OCI-LY1 (cell line): ENCODE measurements around the gene TTC28.

ENCODE experiments used
- EZH2 ChIP-seq: fragments of 200-600 bp; sonication (generic), shearing (Covaris generic); IDR thresholded peaks from 2 replicates; pipeline ENCODE4 v1.8.0; 2017; ENCODE audit warnings: borderline replicate concordance, mixed run types, mild to moderate bottlenecking, antibody characterized with exemption, low read length, moderate library complexity, mixed read lengths
- TF ChIP-seq, protein P1 (sequence below): fragments of 200-600 bp; sonication (generic), shearing (Covaris generic); IDR thresholded peaks from 2 replicates; pipeline ENCODE4 v1.5.1; 2017; ENCODE audit warnings: mild to moderate bottlenecking, antibody characterized with exemption, low read length, moderate library complexity, mixed read lengths

DNA sequence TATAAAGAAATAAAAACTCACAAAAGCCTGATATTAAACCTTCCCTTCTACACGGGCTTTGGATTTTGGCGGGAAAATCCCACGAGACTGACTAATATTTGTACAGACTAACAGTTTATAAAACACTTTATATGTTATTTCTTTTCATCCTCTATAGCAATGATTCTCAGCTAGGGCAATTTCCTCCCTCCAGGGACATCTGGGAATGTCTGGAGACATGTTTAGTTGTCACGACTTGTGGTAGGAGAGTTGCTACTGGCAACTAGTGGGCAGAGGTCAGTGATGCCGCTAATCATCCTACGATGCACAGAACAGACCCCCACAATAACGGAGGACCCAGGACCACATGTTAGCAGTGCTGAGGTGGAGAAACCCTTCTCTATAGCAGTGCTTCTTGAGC lies 455.8 kb downstream of the TTC28 start:
- TF ChIP-seq, protein P1, sequence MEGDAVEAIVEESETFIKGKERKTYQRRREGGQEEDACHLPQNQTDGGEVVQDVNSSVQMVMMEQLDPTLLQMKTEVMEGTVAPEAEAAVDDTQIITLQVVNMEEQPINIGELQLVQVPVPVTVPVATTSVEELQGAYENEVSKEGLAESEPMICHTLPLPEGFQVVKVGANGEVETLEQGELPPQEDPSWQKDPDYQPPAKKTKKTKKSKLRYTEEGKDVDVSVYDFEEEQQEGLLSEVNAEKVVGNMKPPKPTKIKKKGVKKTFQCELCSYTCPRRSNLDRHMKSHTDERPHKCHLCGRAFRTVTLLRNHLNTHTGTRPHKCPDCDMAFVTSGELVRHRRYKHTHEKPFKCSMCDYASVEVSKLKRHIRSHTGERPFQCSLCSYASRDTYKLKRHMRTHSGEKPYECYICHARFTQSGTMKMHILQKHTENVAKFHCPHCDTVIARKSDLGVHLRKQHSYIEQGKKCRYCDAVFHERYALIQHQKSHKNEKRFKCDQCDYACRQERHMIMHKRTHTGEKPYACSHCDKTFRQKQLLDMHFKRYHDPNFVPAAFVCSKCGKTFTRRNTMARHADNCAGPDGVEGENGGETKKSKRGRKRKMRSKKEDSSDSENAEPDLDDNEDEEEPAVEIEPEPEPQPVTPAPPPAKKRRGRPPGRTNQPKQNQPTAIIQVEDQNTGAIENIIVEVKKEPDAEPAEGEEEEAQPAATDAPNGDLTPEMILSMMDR: no peak
- no peak for TF ChIP-seq EZH2
